GM15510 (cell line): ENCODE results near the gene LSAMP.

Experiments
- POLR2A ChIP-seq: IDR thresholded peaks from 3 replicates; pipeline ENCODE4 v1.6.1; 2011; ENCODE audit warnings: borderline replicate concordance; ENCODE audit not compliant: insufficient read length; ENCODE audit errors: extremely low read depth

Gene LSAMP

DNA sequence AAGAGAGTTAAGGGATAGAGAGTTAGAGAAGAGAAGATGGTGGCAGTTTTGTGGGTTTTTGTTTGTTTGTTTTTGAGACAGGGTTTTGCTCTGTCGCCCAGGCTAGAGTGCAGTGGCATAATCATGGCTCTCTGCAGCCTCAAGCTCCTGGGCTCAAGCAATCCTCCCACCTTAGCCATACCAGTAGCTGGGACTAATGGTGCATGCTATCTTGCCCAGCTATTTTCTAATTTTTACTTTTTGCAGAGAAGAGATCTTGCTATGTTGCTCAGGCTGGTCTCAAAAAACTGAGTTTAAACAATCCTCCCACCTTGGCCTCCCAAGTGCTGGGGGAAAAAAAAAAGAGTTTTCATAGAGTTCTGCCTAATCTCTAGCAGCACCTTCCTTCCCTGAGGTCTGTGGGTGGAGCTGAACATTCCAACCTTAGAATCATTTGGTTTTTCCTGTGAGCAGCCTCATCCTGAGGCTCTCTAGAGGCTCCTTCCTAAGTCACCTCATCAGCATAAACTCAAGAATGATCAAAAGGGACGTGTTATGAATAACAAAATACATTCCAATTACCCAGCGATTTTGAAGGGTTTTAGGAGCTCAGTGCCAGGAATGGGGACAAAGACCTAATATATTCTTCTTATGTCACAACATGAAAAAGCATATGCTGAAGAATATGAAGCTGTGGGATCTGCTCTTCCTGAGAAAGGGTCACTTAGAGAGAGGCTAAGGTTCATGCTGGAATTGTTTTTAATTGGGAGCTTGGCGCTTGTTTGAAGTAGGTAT, 180.6 kb downstream of the LSAMP start:
- TF ChIP-seq POLR2A: no peak

DNA sequence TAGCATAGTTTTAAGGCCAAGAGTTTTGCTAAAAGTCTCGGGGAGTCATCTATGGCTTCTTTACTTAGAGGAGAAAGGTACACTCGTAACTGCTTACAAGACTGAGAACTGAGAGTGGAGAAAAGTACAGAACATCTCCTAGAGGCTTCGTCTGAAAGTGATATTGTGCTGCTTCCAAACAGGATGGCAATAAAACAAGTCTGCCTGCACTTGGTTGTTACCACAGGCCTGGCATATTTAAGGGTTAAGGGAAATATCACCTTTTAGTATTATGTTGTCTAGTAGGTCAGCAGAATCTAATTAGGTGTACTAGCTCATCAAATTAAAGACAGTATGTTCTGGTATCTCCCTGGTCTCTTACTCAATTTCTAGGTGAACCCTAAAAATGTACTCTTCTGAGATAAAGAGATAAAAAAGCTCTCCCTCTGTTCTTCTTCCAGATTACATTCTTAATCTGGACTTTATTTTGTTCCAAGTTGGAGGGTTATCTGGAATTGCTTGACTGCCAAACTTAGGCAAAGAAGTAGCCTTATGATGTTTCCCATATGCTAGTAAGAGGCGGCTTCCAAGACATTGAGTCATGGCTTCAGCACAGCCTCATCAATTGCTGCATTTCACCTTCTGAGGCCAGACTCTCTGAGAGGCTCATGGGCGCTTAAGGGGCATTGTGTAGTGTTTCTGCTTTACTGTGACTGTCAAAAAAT, 181.3 kb downstream of the LSAMP start:
- TF ChIP-seq POLR2A: no peak

DNA sequence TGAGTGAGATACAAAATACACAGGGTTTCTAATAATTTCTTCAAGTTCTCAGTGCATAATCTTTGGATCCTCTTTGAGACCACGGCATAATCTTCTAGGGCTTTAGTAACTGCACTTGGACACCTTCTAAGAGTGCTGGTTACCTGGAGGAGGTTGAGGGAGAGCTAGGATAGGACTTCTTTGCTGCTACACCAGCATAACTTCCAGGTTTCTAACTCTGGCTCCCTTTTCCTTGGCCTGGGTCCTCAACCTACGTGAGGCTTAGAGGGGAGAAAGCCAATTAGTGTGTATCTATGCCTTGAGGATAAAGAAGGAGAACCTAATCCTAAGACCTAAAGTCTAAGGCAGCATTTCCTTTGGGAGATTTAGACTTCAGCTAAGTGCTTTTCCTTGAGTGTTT, 184.8 kb downstream of the LSAMP start:
- TF ChIP-seq POLR2A: no peak

DNA sequence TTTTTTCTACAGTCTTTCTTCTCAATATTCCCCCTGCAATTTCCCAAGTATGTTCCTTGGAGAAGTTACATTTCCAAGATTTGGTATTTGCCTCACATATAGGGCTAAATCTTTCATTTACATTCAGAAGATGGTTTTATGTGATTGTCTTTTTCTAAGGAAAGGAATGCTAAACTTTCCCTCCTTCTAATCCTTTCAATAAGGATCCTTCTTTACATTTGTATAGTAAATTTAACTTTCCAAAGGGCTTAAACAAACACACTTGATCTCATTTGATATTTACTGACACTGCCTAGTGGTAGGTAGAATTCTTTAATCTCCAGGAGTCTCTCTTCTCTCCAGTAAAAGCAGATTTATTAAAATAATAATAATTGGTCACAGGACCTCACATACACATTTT, 185.3 kb downstream of the LSAMP start:
- TF ChIP-seq POLR2A: no peak

DNA sequence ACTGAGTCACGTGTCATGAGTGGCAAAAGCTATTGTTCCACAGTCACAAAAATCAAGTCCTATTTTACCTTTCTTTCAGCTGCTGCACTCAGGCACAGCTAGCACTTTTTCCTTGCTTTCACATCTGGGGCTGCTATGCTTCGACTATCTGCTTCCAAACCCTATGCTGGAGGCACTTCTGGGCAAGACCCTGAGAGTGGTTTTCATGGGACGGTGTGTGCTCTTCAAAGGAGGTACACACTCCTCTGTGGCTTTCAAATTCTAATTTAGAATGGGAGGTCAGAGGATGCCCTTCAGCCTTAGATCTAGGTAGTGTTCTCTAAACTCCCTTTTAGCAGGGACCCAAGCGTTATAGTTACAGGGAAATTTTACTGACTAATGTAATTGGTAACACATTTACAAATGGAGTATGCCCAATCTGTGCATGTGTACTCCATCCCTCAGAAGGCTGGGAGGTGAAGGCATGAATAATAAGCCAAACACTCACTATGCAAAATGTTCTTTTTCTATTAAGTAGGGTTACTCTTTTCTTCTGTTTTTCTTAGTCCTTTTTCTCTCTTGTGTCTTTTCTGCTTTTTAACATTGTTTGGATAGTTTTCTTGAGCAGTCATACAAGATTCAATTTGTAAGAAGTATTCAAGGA, 188.3 kb downstream of the LSAMP start:
- no peak for TF ChIP-seq POLR2A

DNA sequence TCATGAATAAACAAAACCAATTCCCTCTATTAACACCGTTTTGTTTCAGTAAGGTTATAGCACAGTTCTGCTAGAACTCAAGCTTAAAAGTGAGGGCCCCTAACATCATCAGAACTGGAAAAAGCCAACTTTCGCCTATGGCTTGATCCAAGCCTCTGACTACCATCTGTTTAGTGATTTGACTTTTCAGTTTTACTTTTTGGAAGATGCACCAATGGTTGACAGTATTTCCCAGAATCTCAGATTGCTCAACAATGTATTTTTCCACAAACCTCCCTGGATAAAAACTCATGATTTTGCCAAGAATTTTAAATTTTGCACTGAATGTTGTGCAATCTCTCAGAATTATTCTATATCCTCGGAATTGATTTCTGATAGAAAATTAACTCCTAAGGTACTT, 190.7 kb downstream of the LSAMP start:
- no peak for TF ChIP-seq POLR2A

DNA sequence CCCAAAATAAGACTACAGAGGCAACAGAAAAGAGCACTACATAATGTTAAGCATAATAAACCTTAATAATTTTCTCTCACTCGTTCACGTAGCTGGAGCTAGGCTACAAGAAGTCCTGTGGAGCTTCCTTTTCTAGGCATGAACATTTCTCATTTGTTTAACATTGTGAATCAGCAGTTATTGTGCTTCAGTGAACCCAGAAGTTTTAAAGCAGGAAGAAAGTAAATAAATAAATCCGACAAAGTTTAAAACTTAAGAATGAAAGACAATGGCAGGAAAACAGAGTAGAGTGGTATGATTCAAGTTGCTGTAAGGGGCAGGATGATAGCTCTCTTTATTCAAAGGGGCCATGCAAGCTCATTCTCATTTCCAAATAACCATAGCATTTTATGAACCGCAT, 191.8 kb downstream of the LSAMP start:
- no peak for TF ChIP-seq POLR2A

DNA sequence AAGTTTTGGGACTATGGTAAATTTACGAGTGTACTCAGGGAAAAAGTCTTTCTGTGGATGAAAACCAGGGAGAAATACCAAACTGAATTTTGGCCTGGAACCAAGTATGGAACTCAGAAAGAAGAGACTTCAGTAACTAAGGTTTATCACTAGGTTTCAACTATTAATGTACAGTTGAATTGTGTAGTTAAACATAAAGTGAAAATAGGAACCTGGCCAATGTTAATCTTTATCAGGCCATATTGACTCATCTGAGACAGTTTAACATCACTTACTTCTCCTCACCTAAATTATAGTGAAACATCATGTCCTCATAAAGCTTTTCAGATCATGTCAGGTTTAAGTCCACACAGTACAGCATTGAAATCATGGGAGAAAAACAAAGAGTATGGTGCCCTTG, 197.7 kb downstream of the LSAMP start:
- TF ChIP-seq POLR2A: no peak

DNA sequence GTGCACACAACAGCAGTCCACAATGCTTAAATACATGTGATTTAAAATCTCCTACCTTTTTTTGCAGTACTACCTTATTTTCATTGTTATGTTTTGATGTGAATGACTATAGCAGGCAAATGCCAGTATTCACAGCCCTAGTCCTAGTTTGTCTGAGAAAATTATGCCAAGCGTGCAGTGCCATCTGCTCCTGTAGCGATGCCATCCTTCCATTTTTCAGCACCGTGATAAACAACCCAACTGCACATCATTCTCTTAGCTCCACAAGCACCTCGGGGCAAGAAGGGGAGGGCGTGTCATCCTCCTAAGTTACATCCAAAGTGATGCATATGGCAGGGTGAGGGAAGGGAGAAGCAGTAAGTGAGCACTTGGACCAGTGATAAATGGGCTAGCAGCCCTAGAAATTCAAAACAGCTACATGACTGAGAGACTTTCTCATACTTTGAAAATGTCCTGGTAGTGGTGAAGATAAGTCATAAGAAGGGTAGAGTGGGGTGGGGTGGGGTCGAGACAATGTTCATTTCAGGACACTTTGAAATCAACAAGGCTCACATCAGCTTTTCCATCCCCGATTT, 198.8 kb downstream of the LSAMP start:
- no peak for TF ChIP-seq POLR2A

DNA sequence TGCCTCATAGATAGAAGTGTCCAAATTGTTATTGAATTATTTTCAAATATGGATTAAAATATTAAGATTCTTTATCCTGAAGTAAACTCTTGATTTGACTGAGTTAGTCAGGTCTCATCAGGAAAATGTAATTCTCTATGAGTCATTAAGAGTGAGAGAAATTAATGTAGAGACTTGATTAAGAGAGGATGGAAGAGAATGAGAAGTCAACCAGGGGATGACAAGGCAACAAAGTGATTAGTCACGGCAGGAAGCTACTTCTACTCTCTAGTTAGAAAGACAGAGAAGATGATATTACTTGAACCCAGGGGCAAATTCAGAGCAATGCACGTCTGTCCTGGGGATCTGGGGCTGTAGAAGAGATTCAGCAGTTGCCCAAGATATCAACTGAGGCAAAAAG, 202.5 kb downstream of the LSAMP start:
- no peak for TF ChIP-seq POLR2A

DNA sequence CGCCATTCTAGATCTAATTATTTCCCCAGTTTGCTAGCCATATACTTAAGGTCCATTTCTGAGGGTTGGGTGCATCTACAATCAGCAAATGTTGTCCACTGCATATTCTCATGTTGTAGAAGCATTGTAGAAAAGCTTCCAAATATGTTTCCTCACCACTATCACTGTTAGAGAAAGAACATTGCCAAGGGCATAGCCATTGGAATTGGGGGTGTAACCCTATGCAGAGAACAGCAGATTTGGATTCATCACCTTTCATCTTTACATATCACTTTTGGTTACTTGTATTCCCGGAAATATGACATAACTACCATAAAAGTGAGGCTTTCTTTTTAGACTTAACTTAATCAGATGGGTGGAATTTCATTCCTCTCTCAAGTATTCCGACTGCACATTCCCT, 203.6 kb downstream of the LSAMP start:
- no peak for TF ChIP-seq POLR2A

DNA sequence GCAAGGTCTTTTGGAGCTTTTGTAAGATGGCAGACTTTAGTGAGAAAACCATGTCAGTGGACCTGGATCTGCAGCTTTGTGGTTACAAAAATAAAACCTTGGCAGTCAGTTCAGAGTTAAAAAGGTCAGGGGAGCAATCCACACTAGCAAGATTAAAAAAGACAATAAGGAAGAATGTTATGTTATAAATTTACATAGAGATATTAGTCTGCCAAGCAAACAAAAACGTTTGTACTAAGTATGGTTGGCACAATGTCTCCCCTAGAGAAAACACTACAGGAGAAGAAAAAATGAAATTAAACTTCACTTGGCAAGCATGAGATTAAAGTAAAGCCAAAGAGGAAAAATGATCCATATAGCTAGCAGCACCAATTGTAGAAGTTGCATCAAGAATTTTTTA, 205.0 kb downstream of the LSAMP start:
- no peak for TF ChIP-seq POLR2A

DNA sequence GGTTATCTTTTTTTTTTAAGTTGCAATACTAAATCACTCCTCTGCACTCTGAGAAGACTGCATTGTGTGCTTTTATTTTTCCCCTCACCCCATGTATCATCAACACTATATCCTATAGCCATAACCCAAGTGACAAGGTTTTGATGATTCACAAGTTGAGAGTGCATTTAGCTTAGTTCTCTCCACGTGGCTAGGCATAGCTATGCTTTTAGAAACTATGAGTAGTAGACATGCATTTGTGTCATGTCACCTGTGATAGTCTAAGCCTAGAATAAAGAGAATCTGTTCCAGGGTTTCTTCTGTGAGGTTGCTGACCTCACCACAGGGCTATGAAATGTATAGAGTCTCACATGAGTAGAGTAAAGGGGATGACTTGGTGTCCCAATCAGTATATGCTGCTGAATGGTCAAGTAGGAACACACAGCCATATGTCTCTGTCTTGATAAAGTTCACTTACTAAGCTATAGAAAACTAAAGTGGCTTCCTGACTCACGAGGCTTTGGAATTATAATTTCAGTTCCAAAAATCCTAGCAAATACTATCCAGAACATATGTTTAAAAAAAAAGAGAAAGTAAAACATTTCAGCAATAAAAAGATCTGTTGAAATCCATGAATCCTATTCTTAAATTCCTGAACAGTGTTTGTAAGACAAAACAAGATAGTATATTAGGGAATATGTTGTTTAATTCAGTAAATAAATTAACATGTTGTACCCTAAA, 206.3 kb downstream of the LSAMP start:
- no peak for TF ChIP-seq POLR2A

DNA sequence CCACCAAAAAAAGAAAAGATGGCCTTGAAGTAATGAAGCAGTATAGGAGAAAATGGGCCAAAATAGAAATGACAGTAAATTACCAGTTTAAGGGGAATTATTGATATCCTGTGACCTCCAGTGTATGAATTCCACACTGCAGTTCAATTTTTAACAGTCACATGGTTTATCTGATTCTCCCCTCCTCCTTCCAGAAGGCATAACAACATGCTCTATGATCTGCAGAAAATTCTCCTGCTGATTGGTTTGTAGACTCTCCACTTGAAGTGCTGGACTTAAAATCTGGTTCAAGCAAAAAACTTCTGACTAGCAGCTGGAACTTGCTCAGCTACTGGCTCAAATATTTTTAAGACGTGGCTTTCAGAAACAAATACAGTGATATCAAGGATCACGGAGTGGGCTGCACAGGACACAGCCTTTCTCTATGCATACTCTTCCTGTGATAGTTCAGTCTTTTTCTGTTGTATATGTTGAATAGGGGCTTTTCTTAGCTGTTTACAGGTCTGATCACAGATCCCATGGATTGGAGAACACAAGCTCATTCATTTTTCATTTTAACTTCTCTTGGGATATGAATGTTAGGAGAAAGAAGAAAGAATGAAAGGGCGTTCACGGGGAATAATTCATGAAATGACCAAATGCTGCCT, 211.5 kb downstream of the LSAMP start:
- no peak for TF ChIP-seq POLR2A
